H1 (cell line): Measurements from ENCODE around the gene TBX2. TPM values are rescaled to one million over a fixed set of nuclear protein-coding genes. Genes with fewer than 3 reads are reported as not detected.

Experiments
- CTCF ChIA-PET: fragments of 300-600 bp; sonication (Branson Sonifier 250); formaldehyde crosslinking; loops from one replicate; lab custom pipeline; 2021; ENCODE audit not compliant: partially characterized antibody; lab: Charles Lee
- POLR2A ChIA-PET: fragments of 300-600 bp; sonication (Branson Sonifier 250); formaldehyde crosslinking; loops from one replicate; lab custom pipeline; 2021; ENCODE audit warnings: inconsistent platforms; ENCODE audit not compliant: partially characterized antibody; lab: Charles Lee
- DNase-seq, 2 experiments: peaks; one replicate each; pipeline versions ENCODE4 v3.0.0 to v3.0.0-alpha.2; 2010 to 2022; ENCODE audit warnings: low spot score in 2 of 2, low read depth in 1 of 2, mixed read lengths in 1 of 2
- FAIRE-seq: peaks from 2 replicates; lab custom pipeline; 2011; peaks lifted over from hg19 to GRCh38; lab: Jason Lieb, UNC
- H2AFZ ChIP-seq: 2 replicates; pipeline ENCODE4 v1.8.1; 2012; ENCODE audit warnings: low read length, inconsistent platforms
- H2AK5ac ChIP-seq: 2 replicates; pipeline ENCODE4 v1.6.1; 2013; ENCODE audit warnings: low read depth, low read length
- H2BK120ac ChIP-seq: replicated peaks from 2 replicates; pipeline ENCODE3; 2013; ENCODE audit warnings: low read depth, low read length, inconsistent platforms
- H2BK12ac ChIP-seq: 2 replicates; pipeline ENCODE4 v1.6.1; 2013; ENCODE audit warnings: low read depth, low read length
- H2BK15ac ChIP-seq: 2 replicates; pipeline ENCODE4 v1.6.1; 2013; ENCODE audit warnings: low read length
- H2BK20ac ChIP-seq: 2 replicates; pipeline ENCODE4 v1.6.1; 2013; ENCODE audit warnings: low read length
- H2BK5ac ChIP-seq: 2 replicates; pipeline ENCODE4 v1.6.1; 2013; ENCODE audit warnings: low read depth, low read length
- H3K14ac ChIP-seq: 2 replicates; pipeline ENCODE4 v1.6.1; 2013; ENCODE audit warnings: inconsistent platforms; ENCODE audit not compliant: insufficient read length
- H3K18ac ChIP-seq: 2 replicates; pipeline ENCODE4 v1.6.1; 2013; ENCODE audit warnings: low read length; ENCODE audit errors: extremely low read depth
- H3K23ac ChIP-seq: 2 replicates; pipeline ENCODE4 v1.6.1; 2013; ENCODE audit warnings: inconsistent platforms; ENCODE audit not compliant: insufficient read length
- H3K23me2 ChIP-seq: 2 replicates; pipeline ENCODE4 v1.6.1; 2013; ENCODE audit warnings: low read depth, low read length
- H3K27ac ChIP-seq: 2 replicates; pipeline ENCODE4 v1.6.1; 2011; ENCODE audit warnings: low read depth, low read length, inconsistent platforms
- H3K27me3 ChIP-seq, 4 experiments: replicated peaks in 1 of 4; 1 replicate in 1 of 4; 2 replicates in 3 of 4; pipeline versions ENCODE4 v1.6.1 to v1.8.1; 2011 to 2013; ENCODE audit warnings: low read length in 3 of 4, mild to moderate bottlenecking in 3 of 4, inconsistent platforms in 2 of 4, mixed read lengths in 2 of 4, moderate library complexity in 1 of 4; ENCODE audit not compliant: control insufficient read depth in 3 of 4, insufficient read depth in 3 of 4; ENCODE audit errors: extremely low read depth in 1 of 4
- H3K36me3 ChIP-seq, 4 experiments: 2 replicates each; pipeline versions ENCODE4 v1.6.1 to v1.8.1; 2011 to 2013; ENCODE audit warnings: mild to moderate bottlenecking in 4 of 4, low read length in 3 of 4, moderate library complexity in 2 of 4, control low read depth in 1 of 4, inconsistent platforms in 1 of 4; ENCODE audit not compliant: insufficient read depth in 4 of 4, control insufficient read depth in 2 of 4
- H3K4ac ChIP-seq: replicated peaks from 2 replicates; pipeline ENCODE3; 2013; ENCODE audit warnings: low read length, low read depth, mixed read lengths, inconsistent platforms; ENCODE audit not compliant: insufficient read length
- H3K4me1 ChIP-seq, 4 experiments: replicated peaks in 1 of 4; 1 replicate in 1 of 4; 2 replicates in 3 of 4; pipeline versions ENCODE4 v1.6.1 to v1.8.1; 2011 to 2013; ENCODE audit warnings: low read length in 3 of 4, inconsistent platforms in 2 of 4, mixed read lengths in 1 of 4; ENCODE audit not compliant: insufficient read depth in 4 of 4, control insufficient read depth in 3 of 4
- H3K4me2 ChIP-seq, 2 experiments: 2 replicates each; pipeline versions ENCODE4 v1.6.1 to v1.8.1; 2011 to 2013; ENCODE audit warnings: low read depth in 2 of 2, low read length in 2 of 2, control low read depth in 1 of 2, inconsistent platforms in 1 of 2, mild to moderate bottlenecking in 1 of 2; ENCODE audit not compliant: insufficient read depth in 1 of 2
- H3K4me3 ChIP-seq, 4 experiments: fragments of 200-600, 300-600 bp in 1 of 4; sonication (generic), shearing (Covaris generic), sonication (Bioruptor Twin) in 1 of 4; 2 replicates each; pipeline versions ENCODE4 v1.5.1 to v1.8.1; 2011 to 2016; ENCODE audit warnings: low read length in 4 of 4, low read depth in 3 of 4, control low read depth in 2 of 4, inconsistent platforms in 2 of 4, mild to moderate bottlenecking in 2 of 4, mixed read lengths in 1 of 4, moderate library complexity in 1 of 4; ENCODE audit not compliant: insufficient read depth in 2 of 4; ENCODE audit errors: extremely low read depth in 1 of 4
- H3K56ac ChIP-seq: replicated peaks from 2 replicates; pipeline ENCODE3; 2013; ENCODE audit warnings: low read depth, mild to moderate bottlenecking, mixed read lengths, low read length, inconsistent platforms; ENCODE audit not compliant: insufficient read length
- H3K79me1 ChIP-seq: 2 replicates; pipeline ENCODE4 v1.6.1; 2013; ENCODE audit warnings: low read depth, low read length, control low read depth
- H3K79me2 ChIP-seq, 2 experiments: 2 replicates each; pipeline versions ENCODE4 v1.6.1 to v1.8.1; 2012 to 2013; ENCODE audit warnings: low read length in 2 of 2, mild to moderate bottlenecking in 2 of 2, inconsistent platforms in 1 of 2; ENCODE audit not compliant: insufficient read depth in 2 of 2, control insufficient read depth in 1 of 2
- H3K9ac ChIP-seq, 4 experiments: replicated peaks in 1 of 4; 1 replicate in 1 of 4; 2 replicates in 3 of 4; pipeline versions ENCODE4 v1.6.1 to v1.8.1; 2011 to 2013; ENCODE audit warnings: low read depth in 3 of 4, low read length in 3 of 4, control low read depth in 2 of 4, mild to moderate bottlenecking in 2 of 4, moderate library complexity in 2 of 4, inconsistent platforms in 1 of 4; ENCODE audit errors: extremely low read depth in 1 of 4
- H3K9me3 ChIP-seq, 2 experiments: 2 replicates each; pipeline versions ENCODE4 v1.6.1 to v1.8.1; 2012 to 2013; ENCODE audit warnings: mild to moderate bottlenecking in 2 of 2, moderate library complexity in 2 of 2, control low read depth in 1 of 2, inconsistent platforms in 1 of 2, low read depth in 1 of 2, low read length in 1 of 2, mixed read lengths in 1 of 2; ENCODE audit not compliant: insufficient read depth in 2 of 2
- H4K20me1 ChIP-seq, 2 experiments: replicated peaks in 1 of 2; 2 replicates each; pipeline versions ENCODE3 to v1.8.1; 2011 to 2013; ENCODE audit warnings: inconsistent platforms in 2 of 2, low read length in 2 of 2, mild to moderate bottlenecking in 1 of 2; ENCODE audit not compliant: insufficient read depth in 2 of 2, control insufficient read depth in 1 of 2
- H4K5ac ChIP-seq: 2 replicates; pipeline ENCODE4 v1.6.1; 2013; ENCODE audit warnings: low read length, low read depth, mixed read lengths, inconsistent platforms; ENCODE audit not compliant: insufficient read length
- H4K8ac ChIP-seq: 2 replicates; pipeline ENCODE4 v1.8.0; 2013; ENCODE audit warnings: mild to moderate bottlenecking, moderate library complexity, low read length, inconsistent platforms; ENCODE audit not compliant: insufficient read depth; ENCODE audit errors: extremely low read depth
- H4K91ac ChIP-seq: replicated peaks from 2 replicates; pipeline ENCODE3; 2013; ENCODE audit warnings: low read length, mixed read lengths, inconsistent platforms; ENCODE audit not compliant: insufficient read length
- BACH1 ChIP-seq: IDR thresholded peaks from 2 replicates; pipeline ENCODE4 v1.6.1; 2012; ENCODE audit warnings: low read length, improper control_type of control experiment
- CBX5 ChIP-seq: fragments of 300-800, 300-1000 bp; sonication (generic); IDR thresholded peaks from 2 replicates; pipeline ENCODE4 v1.7.1; 2016; ENCODE audit warnings: antibody characterized with exemption, low read length, low read depth
- CHD2 ChIP-seq: IDR thresholded peaks from 2 replicates; pipeline ENCODE4 v1.6.1; 2012; ENCODE audit warnings: low read length, improper control_type of control experiment
- CREB1 ChIP-seq: IDR thresholded peaks from 2 replicates; pipeline ENCODE4 v1.6.1; 2012; ENCODE audit warnings: inconsistent platforms
- KDM5A ChIP-seq: fragments of 200-600 bp; IDR thresholded peaks from 2 replicates; pipeline ENCODE4 v1.7.1; 2012; ENCODE audit warnings: mild to moderate bottlenecking, low read length, inconsistent platforms, mixed read lengths
- POU5F1 ChIP-seq: IDR thresholded peaks from 2 replicates; pipeline ENCODE4 v1.6.1; 2011; ENCODE audit warnings: low read depth, mild to moderate bottlenecking, low read length, moderate library complexity
- RXRA ChIP-seq: IDR thresholded peaks from 2 replicates; pipeline ENCODE4 v1.6.1; 2011; ENCODE audit warnings: low read depth, mild to moderate bottlenecking, low read length, moderate library complexity; ENCODE audit not compliant: insufficient read depth
- SRF ChIP-seq: IDR thresholded peaks from 2 replicates; pipeline ENCODE4 v1.6.1; 2011; ENCODE audit warnings: mild to moderate bottlenecking, low read depth, low read length, moderate library complexity
- TAF7 ChIP-seq: optimal IDR thresholded peaks from 2 replicates; pipeline ENCODE3; 2011; ENCODE audit warnings: low read depth, mild to moderate bottlenecking, inconsistent platforms, low read length, moderate library complexity, borderline replicate concordance
- TEAD4 ChIP-seq: IDR thresholded peaks from 2 replicates; pipeline ENCODE4 v1.6.1; 2012; ENCODE audit warnings: low read depth, low read length, inconsistent platforms, mixed read lengths
- WGBS, 2 experiments: shearing (Covaris generic) in 1 of 2; methylation state at CpG; one replicate each; pipeline versions ENCODE4 v1.1.6 to v1.1.7; 2013 to 2015; ENCODE audit warnings: low lambda C conversion rate in 2 of 2, mixed read lengths in 2 of 2, inconsistent platforms in 1 of 2, low coverage in 1 of 2, missing lambda C conversion rate in 1 of 2; ENCODE audit not compliant: insufficient replicate concordance in 2 of 2, insufficient coverage in 1 of 2, insufficient read length in 1 of 2; ENCODE audit errors: extremely low coverage in 1 of 2, missing lambda C conversion rate in 1 of 2; 5-methylcytosine and 5-hydroxymethylcytosine counted together
- polyA plus RNA-seq, 7 experiments: library from polyadenylated mRNA; depleted of rRNA in 3 of 7; stranded (reverse) in 5 of 7; unstranded in 2 of 7; fragments of >200 nt in 5 of 7; fragments of 200-250 nt in 2 of 7; gene quantifications; 1 replicate in 5 of 7; 2 replicates in 1 of 7; 4 replicates in 1 of 7; pipeline versions ENCODE4 v1.2.1 to v1.2.3, GENCODE V29; 2011 to 2013; ENCODE audit warnings: missing spikeins in 2 of 7, mixed read lengths in 2 of 7
- total RNA-seq: library from RNA; stranded (reverse); fragmentation: NEBNext Ultra II Directional; extraction: Animal tissue kit (Norgen Biotek cat#: 25700); gene quantifications from 2 replicates; pipeline ENCODE4 v1.2.1, GENCODE V29; 2021
- TF ChIP-seq, protein P1 (sequence below): IDR thresholded peaks from 2 replicates; pipeline ENCODE4 v1.6.1; 2012; ENCODE audit warnings: inconsistent platforms
- TF ChIP-seq, protein P2 (sequence below): IDR thresholded peaks from 2 replicates; pipeline ENCODE4 v1.6.1; 2011; ENCODE audit warnings: low read length, improper control_type of control experiment

TBX2 gene
- total and polyA plus RNA-seq, 2 of the 8 experiments (the other 6 are each of a cell fraction or from before 2014, with no cell fraction given), result not detected

DNA sequence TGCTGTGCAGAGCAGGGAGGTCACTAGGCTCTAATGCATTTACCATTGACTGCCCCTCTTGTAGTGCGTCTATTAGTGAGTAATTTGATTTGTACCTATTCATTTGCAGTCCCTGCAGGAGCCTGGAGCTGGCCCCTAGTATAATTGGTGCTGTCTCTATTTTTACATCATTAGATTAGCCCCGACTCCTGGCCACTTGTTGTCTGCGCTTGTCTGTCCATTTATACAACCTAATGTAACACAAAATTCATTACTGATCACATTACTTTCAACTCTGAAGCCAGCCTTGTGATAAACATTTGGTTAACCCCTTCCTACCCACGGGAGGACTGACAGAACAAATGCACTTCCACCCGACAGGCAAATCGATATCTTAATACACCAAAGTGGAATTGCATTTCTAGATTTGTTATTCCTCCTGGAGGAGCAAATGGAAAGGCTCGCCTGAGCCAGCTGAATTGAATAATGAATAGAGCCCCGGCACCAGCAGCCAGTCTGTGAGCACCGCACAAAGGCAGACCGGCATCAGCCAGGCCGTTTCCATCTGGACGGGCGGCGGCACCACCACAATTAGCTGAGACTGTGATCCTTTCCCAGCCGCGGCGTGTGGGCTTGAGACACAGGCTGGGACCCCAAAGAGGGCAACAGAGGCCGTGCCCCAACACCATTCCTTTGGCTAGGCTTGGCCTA is 18.7 kb upstream of the TBX2 start:
- Histone ChIP-seq H3K14ac (no peak overlapping the region), H2BK20ac (no peak overlapping the region), H3K9ac (no peak overlapping the region), H3K4me2 (no peak overlapping the region), H2BK12ac (no peak overlapping the region), H3K79me2 (no peaks in the 10 kb centered on the region), H3K4me1 (peaks cover 0 to 2% (median 0%) of the 10 kb centered on the region in 4 experiments; a peak in 2 of 7 replicates), H4K20me1 (no peaks in the 10 kb centered on the region), H3K4ac (no peak overlapping the region), H4K5ac (no peak overlapping the region), H3K23ac (no peak overlapping the region), H3K56ac (no peak overlapping the region), H3K27ac (no peak overlapping the region), H3K9me3 (no peaks in the 10 kb centered on the region), H3K18ac (no peak overlapping the region), H4K8ac (no peak overlapping the region), H3K4me3 (no peak overlapping the region), H2BK120ac (no peak overlapping the region), H3K79me1 (no peaks in the 10 kb centered on the region; the same call in 1 of the 2 replicates), H2BK15ac (no peak overlapping the region), H2BK5ac (no peak overlapping the region), H4K91ac (no peak overlapping the region), H3K27me3 (no peaks in the 10 kb centered on the region), H3K36me3 (no peaks in the 10 kb centered on the region), H3K23me2 (no peaks in the 10 kb centered on the region), H2AFZ (no peak overlapping the region), H2AK5ac (no peak overlapping the region)
- ChIA-PET POLR2A (no interaction called here), CTCF (interaction anchor here (1.0 to 2.4 kb wide), 6 partner anchors 9 to 660 kb away, joined by 3 to 10 read pairs (median 4); no protein-coding TSS in a partner anchor)
- DNase-seq (no peak), FAIRE-seq (no peak)
- WGBS, 2 experiments, result 91% methylated on average over 18 of the region's 18 CpGs; no CpG with 5 or more reads in 1 of the 2 experiments
- TF ChIP-seq, protein P1, sequence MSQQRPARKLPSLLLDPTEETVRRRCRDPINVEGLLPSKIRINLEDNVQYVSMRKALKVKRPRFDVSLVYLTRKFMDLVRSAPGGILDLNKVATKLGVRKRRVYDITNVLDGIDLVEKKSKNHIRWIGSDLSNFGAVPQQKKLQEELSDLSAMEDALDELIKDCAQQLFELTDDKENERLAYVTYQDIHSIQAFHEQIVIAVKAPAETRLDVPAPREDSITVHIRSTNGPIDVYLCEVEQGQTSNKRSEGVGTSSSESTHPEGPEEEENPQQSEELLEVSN, result no peak
- TF ChIP-seq CBX5 (no peak), SRF (no peak), CREB1 (no peak), TAF7 (no peak), BACH1 (no peak), POU5F1 (no peak), CHD2 (no peak), RXRA (no peak), TEAD4 (no peak), KDM5A (no peak)
- TF ChIP-seq, protein P2, sequence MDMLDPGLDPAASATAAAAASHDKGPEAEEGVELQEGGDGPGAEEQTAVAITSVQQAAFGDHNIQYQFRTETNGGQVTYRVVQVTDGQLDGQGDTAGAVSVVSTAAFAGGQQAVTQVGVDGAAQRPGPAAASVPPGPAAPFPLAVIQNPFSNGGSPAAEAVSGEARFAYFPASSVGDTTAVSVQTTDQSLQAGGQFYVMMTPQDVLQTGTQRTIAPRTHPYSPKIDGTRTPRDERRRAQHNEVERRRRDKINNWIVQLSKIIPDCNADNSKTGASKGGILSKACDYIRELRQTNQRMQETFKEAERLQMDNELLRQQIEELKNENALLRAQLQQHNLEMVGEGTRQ, result no peak
